Activated B cell treated with CpG ODN at 0.5 μM for 24 hours (primary cell): Measurements from ENCODE around the gene AMBRA1. TPM values are rescaled to one million over a fixed set of nuclear protein-coding genes. Genes with fewer than 3 reads are reported as not detected.

ENCODE experiments used
- ATAC-seq: fragments of 200-7000 bp; cut with Tn5 transposase; one replicate; pipeline ENCODE4 v1.10.0; 2021; ENCODE audit warnings: low read depth, mild to moderate bottlenecking, moderate library complexity
- CTCF ChIA-PET: fragments of 350-600 bp; sonication (Branson Sonifier 250); formaldehyde crosslinking; loops from one replicate; lab custom pipeline; 2021; ENCODE audit warnings: antibody characterized with exemption; lab: Charles Lee
- POLR2A ChIA-PET: fragments of 350-600 bp; sonication (Branson Sonifier 250); formaldehyde crosslinking; loops from one replicate; lab custom pipeline; 2021; ENCODE audit warnings: antibody characterized with exemption; lab: Charles Lee
- DNase-seq: peaks from one replicate; pipeline ENCODE4 v3.0.0; 2022
- H3K27ac Mint-ChIP-seq: one replicate; pipeline ENCODE4 v1.8.0; 2020; ENCODE audit warnings: mixed read lengths
- H3K27me3 Mint-ChIP-seq: one replicate; pipeline ENCODE4 v1.8.0; 2021; ENCODE audit warnings: mixed read lengths
- H3K36me3 Mint-ChIP-seq: one replicate; pipeline ENCODE4 v1.8.0; 2021; ENCODE audit warnings: low read depth, mixed read lengths
- H3K4me1 Mint-ChIP-seq: one replicate; pipeline ENCODE4 v1.8.0; 2021; ENCODE audit warnings: mixed read lengths
- H3K4me3 Mint-ChIP-seq: one replicate; pipeline ENCODE4 v1.8.0; 2020; ENCODE audit warnings: mild to moderate bottlenecking, mixed read lengths
- H3K9me3 Mint-ChIP-seq: one replicate; pipeline ENCODE4 v1.8.0; 2020; ENCODE audit warnings: mixed read lengths
- CTCF ChIP-seq: fragments of 200-600 bp; IDR thresholded peaks from one replicate; pipeline ENCODE4 v1.8.0; 2022; ENCODE audit warnings: antibody characterized with exemption, mild to moderate bottlenecking
- intact Hi-C: fragments of 100-400 bp; cut with micrococcal nuclease; formaldehyde crosslinking; loops from one replicate; pipeline ENCODE4 v1.15.1; 2024
- total RNA-seq: library from RNA; stranded (reverse); gene quantifications from 2 replicates; pipeline ENCODE4 v1.2.3, GENCODE V29; 2022

The AMBRA1 gene
- total RNA-seq, 1 donor from 2014 or later = 39.1 TPM

GRCh38 chr11:46426233-46426991 is 167.4 kb downstream of the AMBRA1 start:
- POLR2A ChIA-PET = no interaction called here
- no peak for TF ChIP-seq CTCF
- H3K9me3 Mint-ChIP-seq = no peaks in the 10 kb centered on the region
- CTCF ChIA-PET = no interaction called here
- no peak for DNase-seq
- peaks cover 76% of the 10 kb centered on the region for H3K36me3 Mint-ChIP-seq
- H3K4me1 Mint-ChIP-seq = no peaks in the 10 kb centered on the region
- no peaks in the 10 kb centered on the region for H3K27me3 Mint-ChIP-seq
- no peak overlapping the region for H3K4me3 Mint-ChIP-seq
- intact Hi-C loops = no loop called here
- ATAC-seq = no peak
- H3K27ac Mint-ChIP-seq = no peak overlapping the region

- Mint-ChIP-seq H3K4me3 (no peak overlapping the region), H3K27me3 (no peaks in the 10 kb centered on the region), H3K27ac (no peak overlapping the region), H3K36me3 (peaks cover 64% of the 10 kb centered on the region), H3K9me3 (no peaks in the 10 kb centered on the region), H3K4me1 (no peaks in the 10 kb centered on the region)
- no peak for TF ChIP-seq CTCF
- POLR2A ChIA-PET = no interaction called here
- intact Hi-C loops = no loop called here
- CTCF ChIA-PET = no interaction called here
- DNase-seq (no peak), ATAC-seq (no peak)
These were observed 171.2 kb downstream of the AMBRA1 start for GRCh38 chr11:46422588-46422987.

- POLR2A ChIA-PET = no interaction called here
- CTCF ChIA-PET = no interaction called here
These were observed 172.5 kb downstream of the AMBRA1 start for GRCh38 chr11:46421257-46421880.

GRCh38 chr11:46420513-46420912 is 173.3 kb downstream of the AMBRA1 start:
- H3K4me3 Mint-ChIP-seq = no peak overlapping the region
- CTCF ChIA-PET = no interaction called here
- ATAC-seq (no peak), DNase-seq (no peak)
- H3K27ac Mint-ChIP-seq = no peak overlapping the region
- POLR2A ChIA-PET = no interaction called here
- H3K27me3 Mint-ChIP-seq = no peaks in the 10 kb centered on the region
- H3K9me3 Mint-ChIP-seq = no peaks in the 10 kb centered on the region
- intact Hi-C loops = no loop called here
- no peaks in the 10 kb centered on the region for H3K4me1 Mint-ChIP-seq
- peaks cover 68% of the 10 kb centered on the region for H3K36me3 Mint-ChIP-seq
- TF ChIP-seq CTCF = no peak

More at GRCh38 chr11:46421257-46421880, 172.5 kb downstream of the AMBRA1 start:
- Mint-ChIP-seq H3K27ac (no peak overlapping the region), H3K4me1 (no peaks in the 10 kb centered on the region), H3K27me3 (no peaks in the 10 kb centered on the region), H3K9me3 (no peaks in the 10 kb centered on the region), H3K36me3 (peaks cover 64% of the 10 kb centered on the region), H3K4me3 (no peak overlapping the region)
- TF ChIP-seq CTCF = no peak
- DNase-seq = no peak
- intact Hi-C loops = no loop called here
- no peak for ATAC-seq

- ATAC-seq (no peak), DNase-seq (no peak)
- Mint-ChIP-seq H3K27ac (no peak overlapping the region), H3K36me3 (peaks cover 76% of the 10 kb centered on the region), H3K27me3 (no peaks in the 10 kb centered on the region), H3K4me3 (no peak overlapping the region), H3K4me1 (no peaks in the 10 kb centered on the region), H3K9me3 (no peaks in the 10 kb centered on the region)
- intact Hi-C loops = no loop called here
- TF ChIP-seq CTCF = no peak
- ChIA-PET CTCF (no interaction called here), POLR2A (no interaction called here)
These were observed 175.1 kb downstream of the AMBRA1 start for GRCh38 chr11:46418751-46419150.
